Stimulated activated memory B cell treated with anti-CD40 and anti-IgM and Interleukin-4, amounts not matched to agents 10 μg/mL and 1 μg/mL and 100 μg/mL, for 72 hours (primary cell): ENCODE data around the gene DPRX.

ENCODE experiments used
- ATAC-seq: fragments of 150-1000 bp; cut with Tn5 transposase; 2 replicates; pipeline ENCODE4 v1.10.0; 2021
- H3K27ac Mint-ChIP-seq: one replicate; pipeline ENCODE4 v1.8.0; 2022; ENCODE audit warnings: mild to moderate bottlenecking, mixed read lengths
- H3K27me3 Mint-ChIP-seq: one replicate; pipeline ENCODE4 v1.8.0; 2022; ENCODE audit warnings: mixed read lengths
- H3K36me3 Mint-ChIP-seq: one replicate; pipeline ENCODE4 v1.8.0; 2022; ENCODE audit warnings: mixed read lengths
- H3K4me1 Mint-ChIP-seq: one replicate; pipeline ENCODE4 v1.8.0; 2022; ENCODE audit warnings: mixed read lengths
- H3K4me3 Mint-ChIP-seq: one replicate; pipeline ENCODE4 v1.8.0; 2022; ENCODE audit warnings: mild to moderate bottlenecking, moderate library complexity, mixed read lengths
- H3K9me3 Mint-ChIP-seq: one replicate; pipeline ENCODE4 v1.8.0; 2022; ENCODE audit warnings: mixed read lengths

Gene DPRX, protein sequence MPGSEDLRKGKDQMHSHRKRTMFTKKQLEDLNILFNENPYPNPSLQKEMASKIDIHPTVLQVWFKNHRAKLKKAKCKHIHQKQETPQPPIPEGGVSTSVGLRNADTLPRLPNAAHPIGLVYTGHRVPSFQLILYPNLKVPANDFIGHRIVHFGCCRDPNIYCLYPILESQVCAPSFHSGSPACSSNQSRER

DNA sequence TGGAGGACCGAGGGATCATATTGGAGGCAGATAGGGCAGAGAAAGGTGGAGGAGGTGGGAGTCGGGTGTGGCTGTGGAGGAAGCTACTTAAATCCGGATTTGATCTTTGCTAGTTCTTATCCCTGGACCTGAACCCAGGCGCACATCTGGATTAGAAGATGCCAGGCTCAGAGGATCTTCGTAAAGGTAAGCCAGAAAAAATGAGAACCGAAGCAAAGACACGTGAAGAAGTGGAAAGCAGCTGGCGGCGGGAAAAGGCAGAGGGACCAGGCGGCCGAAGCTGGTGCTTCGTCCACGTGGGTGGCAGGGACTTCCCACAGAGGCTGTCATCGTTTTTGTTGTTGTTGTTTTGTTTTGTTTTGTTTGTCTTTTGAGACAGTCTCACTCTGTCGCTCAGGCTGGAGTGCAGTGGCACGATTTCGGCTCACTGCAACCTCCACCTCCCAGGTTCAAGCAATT, at the start of gene DPRX:
Gene DPRX (plus strand): TSS at position 51 of the 459 bp plus-strand sequence. CDS start 108 bp downstream, at position 159.
- H3K9me3 Mint-ChIP-seq = peaks cover 13% of the 10 kb centered on the region
- H3K4me1 Mint-ChIP-seq = no peaks in the 10 kb centered on the region
- no peaks in the 10 kb centered on the region for H3K36me3 Mint-ChIP-seq
- no peaks in the 10 kb centered on the region for H3K27me3 Mint-ChIP-seq
- no peak within 1 kb of the TSS for H3K27ac Mint-ChIP-seq
- no peak within 1 kb of the TSS for H3K4me3 Mint-ChIP-seq
- ATAC-seq = no peak

DNA sequence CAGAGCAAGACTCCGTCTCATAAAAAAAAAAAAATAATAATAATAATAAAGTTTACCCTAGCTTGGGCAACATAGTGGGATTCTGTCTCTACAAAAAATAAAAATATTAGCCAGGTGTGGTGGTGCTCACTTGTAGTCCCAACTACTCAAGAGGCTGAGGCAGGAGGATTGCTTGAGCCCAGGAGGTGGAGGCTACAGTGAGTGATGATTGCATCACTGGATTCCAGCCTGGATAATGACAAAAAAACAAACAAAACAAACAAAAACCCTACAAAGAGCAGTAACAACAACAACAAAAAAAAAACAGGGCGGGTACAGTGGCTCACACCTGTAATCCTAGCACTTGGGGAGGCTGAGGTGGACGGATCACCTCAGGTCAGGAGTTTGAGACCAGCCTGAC, 48.6 kb upstream of the DPRX start:
- no peak for ATAC-seq
- Mint-ChIP-seq H3K4me3 (no peak overlapping the region), H3K27ac (no peak overlapping the region), H3K9me3 (peaks cover 20% of the 10 kb centered on the region), H3K27me3 (no peaks in the 10 kb centered on the region), H3K36me3 (peaks cover 24% of the 10 kb centered on the region), H3K4me1 (no peaks in the 10 kb centered on the region)

DNA sequence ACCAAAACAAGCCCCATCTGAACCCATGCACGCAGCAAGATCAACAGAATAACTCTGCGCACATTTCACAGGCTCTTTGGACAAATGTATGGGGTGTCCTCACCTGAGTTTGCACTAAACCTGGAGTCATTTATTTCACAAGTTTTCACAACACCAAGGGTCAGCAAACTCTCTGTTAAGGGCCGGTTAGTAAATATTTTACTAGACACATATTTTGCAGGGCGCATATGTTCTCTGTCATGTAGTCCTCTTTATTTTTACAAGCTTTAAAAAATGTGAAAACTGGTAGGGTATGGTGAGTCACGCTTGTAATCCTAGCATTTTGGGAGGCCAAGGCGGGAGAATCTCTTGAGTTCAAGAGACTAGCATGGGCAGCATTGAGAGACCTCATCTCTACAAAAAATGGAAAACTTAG, 45.5 kb upstream of the DPRX start:
- H3K36me3 Mint-ChIP-seq = peaks cover 5% of the 10 kb centered on the region

DNA sequence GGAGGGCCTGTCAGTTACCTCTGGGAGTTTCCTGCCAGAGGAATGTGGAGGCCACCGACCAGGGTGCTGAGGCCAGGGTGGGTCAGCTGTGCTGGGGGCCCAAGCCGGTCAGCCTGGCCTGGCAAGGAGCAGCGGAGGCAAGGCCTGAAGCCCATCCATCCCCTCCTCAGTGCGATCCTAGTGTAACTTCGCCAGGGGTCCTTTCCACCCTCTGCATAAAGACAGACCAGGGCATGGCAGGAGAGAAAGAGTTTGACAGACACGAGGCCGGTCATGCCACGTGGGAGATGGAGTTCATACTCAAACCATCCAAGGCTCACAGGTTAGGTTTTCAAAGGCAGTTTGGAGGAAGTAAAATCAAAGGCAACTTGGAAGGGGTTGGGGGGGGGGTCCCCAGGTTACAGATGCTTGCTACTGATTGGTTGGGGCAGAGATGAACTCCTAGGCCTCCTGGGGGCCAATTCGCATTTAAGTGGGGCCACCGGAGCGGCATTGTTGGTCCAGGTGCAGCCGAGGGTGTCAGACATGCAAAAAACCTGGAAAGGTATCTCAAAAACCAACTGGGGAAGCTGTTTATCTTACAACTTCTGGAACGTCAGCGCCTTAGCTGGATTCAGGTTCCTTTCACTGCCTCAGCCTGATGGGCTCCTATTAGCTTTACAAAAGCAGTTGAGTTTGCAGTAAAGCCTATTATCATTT, 36.8 kb upstream of the DPRX start:
- Mint-ChIP-seq H3K27me3 (no peaks in the 10 kb centered on the region), H3K27ac (no peak overlapping the region)

More for the DNA sequence above, 45.5 kb upstream of the DPRX start:
- no peak overlapping the region for H3K27ac Mint-ChIP-seq
- no peak for ATAC-seq
- H3K4me1 Mint-ChIP-seq = no peaks in the 10 kb centered on the region
- peaks cover 16% of the 10 kb centered on the region for H3K9me3 Mint-ChIP-seq
- no peaks in the 10 kb centered on the region for H3K27me3 Mint-ChIP-seq
- no peak overlapping the region for H3K4me3 Mint-ChIP-seq

DNA sequence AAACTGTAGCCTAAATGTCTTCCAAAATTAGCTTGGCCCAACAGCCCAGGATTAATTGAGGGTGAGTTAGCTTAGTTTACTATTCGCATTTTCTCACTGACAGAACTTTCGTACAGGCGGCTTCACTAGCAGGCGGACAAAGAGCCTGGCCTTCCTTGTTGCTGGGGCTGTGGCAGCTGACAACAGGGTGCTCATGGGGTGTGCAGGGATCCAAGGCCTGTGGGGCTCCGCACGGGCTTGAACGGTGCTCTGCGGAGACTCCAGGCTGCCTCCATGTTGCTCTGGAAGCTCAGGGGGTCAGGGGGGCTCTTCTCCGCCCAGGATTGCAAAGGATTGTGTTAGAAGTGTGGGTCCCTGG, 36.3 kb upstream of the DPRX start:
- ATAC-seq = no peak
- H3K27me3 Mint-ChIP-seq = no peaks in the 10 kb centered on the region
- no peak overlapping the region for H3K4me3 Mint-ChIP-seq
- no peak overlapping the region for H3K27ac Mint-ChIP-seq
- H3K4me1 Mint-ChIP-seq = no peaks in the 10 kb centered on the region
- no peaks in the 10 kb centered on the region for H3K36me3 Mint-ChIP-seq
- peaks cover 6% of the 10 kb centered on the region for H3K9me3 Mint-ChIP-seq

More for the DNA sequence above, 36.8 kb upstream of the DPRX start:
- Mint-ChIP-seq H3K9me3 (peaks cover 6% of the 10 kb centered on the region), H3K4me1 (no peaks in the 10 kb centered on the region), H3K4me3 (no peak overlapping the region), H3K36me3 (no peaks in the 10 kb centered on the region)
- ATAC-seq = no peak

DNA sequence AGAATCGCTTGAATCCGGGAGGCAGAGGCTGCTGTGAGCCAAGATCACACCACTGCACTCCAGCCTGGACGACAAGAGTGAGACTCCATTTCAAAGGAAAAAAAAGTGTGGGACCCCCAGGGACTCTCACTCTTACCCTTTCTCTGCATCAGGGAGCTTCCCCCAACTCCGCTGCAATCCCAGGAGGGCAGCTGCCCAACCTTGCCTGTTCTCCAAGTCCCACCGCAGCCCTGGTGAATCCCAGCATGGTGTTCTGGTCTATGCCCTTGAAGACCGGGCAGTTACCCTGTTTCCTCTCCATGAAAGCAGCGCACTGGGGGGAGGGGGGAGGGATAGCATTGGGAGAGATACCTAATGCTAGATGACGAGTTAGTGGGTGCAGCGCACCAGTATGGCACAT, 35.7 kb upstream of the DPRX start:
- ATAC-seq = no peak
- H3K9me3 Mint-ChIP-seq = peaks cover 6% of the 10 kb centered on the region
- H3K27me3 Mint-ChIP-seq = no peaks in the 10 kb centered on the region
- H3K4me3 Mint-ChIP-seq = no peak overlapping the region
- no peaks in the 10 kb centered on the region for H3K36me3 Mint-ChIP-seq
- no peak overlapping the region for H3K27ac Mint-ChIP-seq
- H3K4me1 Mint-ChIP-seq = no peaks in the 10 kb centered on the region

DNA sequence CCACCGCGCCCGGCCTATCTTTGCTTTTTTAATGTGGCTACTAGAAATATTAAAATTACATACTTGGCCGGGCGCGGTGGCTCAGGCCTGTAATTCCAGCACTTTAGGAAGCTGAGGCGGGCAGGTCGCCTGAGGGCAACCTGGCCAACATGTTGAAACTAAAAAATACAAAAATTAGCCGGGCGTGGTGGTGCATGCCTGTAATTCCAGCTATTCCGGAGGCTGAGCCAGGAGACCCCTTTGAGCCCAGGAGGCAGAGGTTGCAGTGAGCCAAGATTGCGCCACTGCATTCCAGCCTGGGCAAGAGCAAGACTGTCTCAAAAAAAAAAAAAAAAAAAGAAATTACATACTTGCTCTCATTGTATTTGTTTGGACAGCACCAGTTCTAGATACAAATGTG, 34.8 kb upstream of the DPRX start:
- Mint-ChIP-seq H3K36me3 (no peaks in the 10 kb centered on the region), H3K27ac (no peak overlapping the region), H3K4me1 (no peaks in the 10 kb centered on the region), H3K9me3 (peaks cover 3% of the 10 kb centered on the region), H3K4me3 (no peak overlapping the region), H3K27me3 (no peaks in the 10 kb centered on the region)
- ATAC-seq = no peak

DNA sequence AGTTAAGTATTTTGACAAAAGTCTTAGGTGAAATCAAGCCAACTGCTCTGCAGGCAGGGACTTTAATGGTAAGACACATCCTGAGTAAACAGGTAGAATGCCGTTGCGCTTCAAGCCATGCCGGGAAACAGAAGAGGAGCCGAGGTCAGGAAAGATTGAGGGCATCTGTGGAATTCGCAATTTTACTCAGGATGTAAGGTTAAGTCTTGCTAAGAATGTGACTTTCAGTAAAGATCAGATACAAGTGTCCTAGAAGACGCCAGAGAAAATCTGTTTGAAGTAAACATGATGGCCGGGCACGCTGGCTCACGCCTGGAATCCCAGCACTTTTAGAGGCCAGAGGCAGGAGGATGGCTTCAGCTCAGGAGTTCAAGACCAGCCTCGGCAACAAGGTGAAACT, 33.4 kb upstream of the DPRX start:
- H3K4me3 Mint-ChIP-seq = no peak overlapping the region
- no peaks in the 10 kb centered on the region for H3K4me1 Mint-ChIP-seq
- no peaks in the 10 kb centered on the region for H3K36me3 Mint-ChIP-seq
- no peak for ATAC-seq
- H3K27me3 Mint-ChIP-seq = no peaks in the 10 kb centered on the region
- peaks cover 3% of the 10 kb centered on the region for H3K9me3 Mint-ChIP-seq
- H3K27ac Mint-ChIP-seq = no peak overlapping the region

DNA sequence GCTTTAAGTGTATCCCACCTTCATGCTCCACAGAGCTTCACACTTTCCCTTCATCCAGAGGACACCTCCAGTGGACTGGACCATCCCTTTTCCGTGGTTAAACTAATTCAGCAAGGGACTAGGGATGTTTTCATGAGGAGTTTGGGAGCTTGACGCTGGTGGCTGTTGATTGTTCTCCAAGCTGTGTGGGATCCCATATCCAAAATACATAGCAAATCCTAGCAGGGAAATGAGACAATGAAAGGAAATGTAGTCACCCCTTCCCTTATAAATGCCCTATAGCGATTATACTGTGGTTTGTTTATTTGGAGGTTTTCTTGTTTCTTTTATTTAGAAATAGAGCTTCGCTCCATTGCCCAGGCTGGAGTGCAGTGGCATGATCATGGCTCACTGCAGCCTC, 31.6 kb upstream of the DPRX start:
- Mint-ChIP-seq H3K27me3 (no peaks in the 10 kb centered on the region), H3K4me3 (no peak overlapping the region), H3K36me3 (no peaks in the 10 kb centered on the region), H3K27ac (no peak overlapping the region), H3K9me3 (peaks cover 6% of the 10 kb centered on the region), H3K4me1 (no peaks in the 10 kb centered on the region)
- ATAC-seq = no peak

DNA sequence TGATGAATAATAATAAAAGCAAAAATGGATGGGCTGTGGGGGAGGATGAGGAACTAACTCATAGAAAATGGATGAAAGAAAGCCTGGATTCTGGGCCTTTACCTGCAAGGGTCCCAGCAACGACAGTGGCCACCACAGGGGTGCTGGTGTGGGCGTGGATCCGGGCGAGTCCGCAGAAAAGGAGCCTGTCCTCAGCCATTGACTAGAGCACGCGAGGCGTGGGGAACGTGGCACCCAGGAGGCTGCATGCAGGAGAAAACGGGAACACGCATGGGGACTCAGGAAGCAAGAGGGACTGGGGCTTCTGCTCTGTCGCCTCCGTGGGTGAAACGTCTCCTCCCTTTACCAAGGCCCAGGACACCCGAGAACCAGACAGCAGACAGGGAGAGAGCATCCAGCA, 25.8 kb upstream of the DPRX start:
- Mint-ChIP-seq H3K27ac (no peak overlapping the region), H3K9me3 (peaks cover 3% of the 10 kb centered on the region), H3K27me3 (no peaks in the 10 kb centered on the region), H3K4me1 (no peaks in the 10 kb centered on the region), H3K4me3 (no peak overlapping the region), H3K36me3 (no peaks in the 10 kb centered on the region)
- no peak for ATAC-seq

DNA sequence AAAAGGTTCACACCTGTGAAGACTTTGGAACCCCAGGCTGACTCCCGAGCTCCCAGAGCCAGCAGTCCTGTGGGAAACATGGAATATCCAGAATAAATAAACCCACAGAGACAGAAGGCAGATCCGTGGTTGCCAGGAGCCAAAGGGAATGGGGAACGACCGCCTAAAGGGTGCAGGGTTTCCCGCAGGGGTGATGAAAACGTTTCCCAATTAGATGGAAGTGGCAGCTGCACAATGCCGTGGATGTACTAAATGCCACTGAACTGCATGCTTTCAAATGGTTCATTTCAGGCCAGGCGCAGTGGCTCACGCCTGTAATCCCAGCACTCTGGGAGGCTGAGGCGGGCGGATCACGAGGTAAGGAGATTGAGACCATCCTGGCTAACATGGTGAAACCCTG, 23.4 kb upstream of the DPRX start:
- no peak for ATAC-seq

DNA sequence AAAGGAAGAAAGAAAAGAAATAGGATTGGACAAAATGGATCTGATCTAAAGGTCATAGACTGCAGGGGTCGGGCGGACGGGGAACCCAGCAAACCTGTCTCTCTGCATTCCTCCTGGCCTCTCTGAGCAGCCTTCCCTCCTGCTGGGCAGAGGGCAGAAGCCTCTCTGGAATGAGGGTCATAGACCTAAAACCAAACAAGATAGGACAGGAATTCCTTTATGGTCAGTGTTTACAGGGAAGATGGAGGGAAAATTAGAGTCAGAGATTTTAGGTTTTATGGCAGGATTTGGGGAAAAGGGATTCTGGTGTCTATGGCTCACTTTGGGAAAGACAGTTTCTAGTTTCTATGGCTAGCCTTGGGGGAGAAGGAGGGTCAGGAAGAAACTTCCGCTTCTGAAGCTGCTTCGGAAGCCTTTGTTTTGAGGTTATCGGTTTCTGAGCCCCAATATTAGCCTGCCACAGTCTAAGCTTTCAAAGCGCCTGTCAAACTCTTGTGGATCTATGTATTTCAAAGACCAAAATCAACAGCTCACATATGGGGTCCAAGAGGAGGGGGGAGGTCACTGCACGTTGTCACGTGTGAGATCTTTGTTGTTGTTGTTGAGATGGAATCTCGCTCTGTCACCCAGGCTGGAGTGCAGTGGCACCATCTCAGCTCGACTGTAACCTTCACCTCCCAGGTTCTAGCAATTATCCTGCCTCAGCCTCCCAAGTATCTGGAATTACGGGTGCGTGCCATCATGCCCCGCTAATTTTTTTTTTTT, 18.9 kb upstream of the DPRX start:
- Mint-ChIP-seq H3K27ac (no peak overlapping the region), H3K4me1 (no peaks in the 10 kb centered on the region), H3K27me3 (no peaks in the 10 kb centered on the region), H3K9me3 (peaks cover 2% of the 10 kb centered on the region), H3K36me3 (no peaks in the 10 kb centered on the region), H3K4me3 (no peak overlapping the region)
- ATAC-seq = no peak

More for the DNA sequence above, 23.4 kb upstream of the DPRX start:
- H3K36me3 Mint-ChIP-seq = no peaks in the 10 kb centered on the region
- no peaks in the 10 kb centered on the region for H3K27me3 Mint-ChIP-seq
- no peaks in the 10 kb centered on the region for H3K4me1 Mint-ChIP-seq
- no peak overlapping the region for H3K27ac Mint-ChIP-seq
- H3K9me3 Mint-ChIP-seq = peaks cover 5% of the 10 kb centered on the region
- H3K4me3 Mint-ChIP-seq = no peak overlapping the region

DNA sequence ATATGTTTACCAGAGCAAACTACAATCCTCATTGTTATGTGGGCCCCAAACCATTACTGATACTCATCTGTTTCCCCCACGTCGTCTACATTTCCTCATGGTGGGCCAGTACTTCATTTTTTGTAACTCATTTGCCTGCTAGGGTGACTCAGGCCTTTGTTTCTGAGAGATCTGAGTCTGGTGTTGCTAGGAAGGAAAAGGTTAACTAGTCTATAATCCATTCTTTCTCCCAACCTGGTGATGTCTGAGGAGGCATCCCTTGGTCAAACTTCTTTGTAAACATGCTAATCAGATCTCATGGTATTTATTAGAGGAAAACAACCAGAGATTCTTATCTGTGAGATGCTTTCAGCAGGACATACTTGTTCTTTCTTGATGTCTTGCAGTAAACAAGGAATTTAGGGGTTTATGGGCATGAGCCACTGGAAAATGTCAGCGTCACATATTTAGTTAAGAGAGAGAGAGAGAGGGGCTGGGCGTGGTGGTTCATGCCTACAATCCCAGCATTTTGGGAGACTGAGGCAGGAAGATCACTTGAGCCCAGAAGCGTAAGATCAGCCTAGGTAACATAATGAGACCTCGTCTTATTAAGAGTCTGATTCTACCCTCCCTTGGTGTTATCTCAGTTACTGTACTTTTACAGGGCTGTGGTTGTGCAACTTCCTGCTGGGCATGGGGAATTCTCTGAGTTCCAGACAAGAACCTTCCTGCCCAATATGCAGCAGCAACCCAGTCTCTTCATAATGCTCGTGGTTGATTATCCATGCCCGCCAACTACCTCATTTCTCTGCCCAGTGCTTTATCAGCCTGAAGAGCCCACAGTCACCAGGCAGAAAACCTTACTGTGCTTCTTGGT, 9.7 kb upstream of the DPRX start:
- no peak overlapping the region for H3K27ac Mint-ChIP-seq
- ATAC-seq = no peak
- H3K36me3 Mint-ChIP-seq = no peaks in the 10 kb centered on the region
- no peaks in the 10 kb centered on the region for H3K4me1 Mint-ChIP-seq
- no peaks in the 10 kb centered on the region for H3K9me3 Mint-ChIP-seq
- H3K27me3 Mint-ChIP-seq = no peaks in the 10 kb centered on the region
- H3K4me3 Mint-ChIP-seq = no peak overlapping the region

DNA sequence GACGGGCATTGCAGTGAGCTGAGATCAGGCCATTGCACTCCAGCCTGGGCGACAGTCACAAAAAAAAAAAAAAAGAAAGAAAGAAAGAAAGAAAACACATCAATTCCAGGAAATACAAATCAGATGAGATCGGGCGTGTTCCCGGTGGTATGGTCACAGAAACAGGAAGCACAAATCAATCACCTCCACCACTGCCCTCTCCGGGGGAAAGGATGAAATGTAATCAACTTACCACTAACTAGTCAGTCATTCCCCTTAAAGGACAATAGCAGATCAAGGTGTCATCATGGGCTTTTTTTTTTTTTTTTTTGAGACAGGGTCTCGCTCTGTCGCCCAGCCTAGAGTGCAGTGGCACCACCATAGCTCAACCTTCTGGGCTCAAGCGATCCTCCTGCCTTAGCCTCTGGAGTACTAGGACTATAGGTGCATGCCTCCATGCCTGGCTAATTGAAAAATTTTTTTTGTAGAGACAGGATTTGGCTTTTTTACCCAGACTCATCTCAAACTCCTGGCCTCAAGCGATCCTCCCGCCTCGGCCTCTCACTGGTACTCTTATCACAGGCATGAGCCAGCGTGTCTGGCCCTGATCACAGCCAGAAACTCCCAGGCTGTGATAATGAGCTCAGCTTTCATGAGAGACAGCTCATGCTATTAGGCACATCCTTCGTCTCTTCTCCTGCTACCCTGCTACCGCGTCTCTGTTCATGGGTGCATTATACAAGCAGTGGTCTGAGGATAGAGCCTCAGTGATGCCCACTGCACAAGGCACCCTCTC, 6.8 kb upstream of the DPRX start:
- no peak for ATAC-seq
- Mint-ChIP-seq H3K27me3 (no peaks in the 10 kb centered on the region), H3K27ac (no peak overlapping the region)

More for the DNA sequence above, 6.8 kb upstream of the DPRX start:
- no peaks in the 10 kb centered on the region for H3K9me3 Mint-ChIP-seq
- no peaks in the 10 kb centered on the region for H3K4me1 Mint-ChIP-seq
- H3K4me3 Mint-ChIP-seq = no peak overlapping the region
- H3K36me3 Mint-ChIP-seq = no peaks in the 10 kb centered on the region
